HepG2 (cell line): ENCODE measurements around the gene SYTL1. TPM values are rescaled to one million over a fixed set of nuclear protein-coding genes. Genes with fewer than 3 reads are reported as not detected.

Experiments used
- ATAC-seq: fragments of 200-7000 bp; cut with Tn5 transposase; 3 replicates; pipeline ENCODE4 v1.9.1; 2020; ENCODE audit warnings: mild to moderate bottlenecking, moderate library complexity
- BruUV-seq: library from RNA; stranded (reverse); fragments of 400-500 nt; replicated peaks from 2 replicates; lab custom pipeline; 2021; lab: Mats Ljungman, UMichigan
- CTCF ChIA-PET: fragments of 300-600 bp; formaldehyde crosslinking; extraction: SDS; loops from one replicate; lab custom pipeline; 2021; ENCODE audit warnings: low total read pairs, inconsistent platforms, low intra/inter-chr PET ratio; lab: Yijun Ruan, JAX
- POLR2A ChIA-PET: fragments of 350-600 bp; sonication (Branson Sonifier 250); formaldehyde crosslinking; loops from one replicate; lab custom pipeline; 2020; ENCODE audit warnings: antibody characterized with exemption, inconsistent platforms; lab: Yijun Ruan, JAX
- DNase-seq: peaks from one replicate; pipeline ENCODE4 v3.0.0-alpha.2; 2015; ENCODE audit warnings: low spot score
- FAIRE-seq: peaks from 3 replicates; lab custom pipeline; 2011; peaks lifted over from hg19 to GRCh38; lab: Jason Lieb, UNC
- H2AFZ ChIP-seq: one replicate; pipeline ENCODE4 v1.6.1; 2011; ENCODE audit warnings: low read length, inconsistent platforms
- H3K27ac ChIP-seq: fragments of 300-600 bp; 3 replicates; pipeline ENCODE4 v1.8.0; 2011; ENCODE audit warnings: mixed run types, mild to moderate bottlenecking, mixed read lengths, low read length, inconsistent platforms; ENCODE audit not compliant: insufficient read depth; ENCODE audit errors: extremely low read length
- H3K27me3 ChIP-seq, 2 experiments: fragments of 200-600 bp in 1 of 2; 2 replicates in 1 of 2; 3 replicates in 1 of 2; pipeline versions ENCODE4 v1.6.0 to v1.8.0; 2011; ENCODE audit warnings: low read length in 2 of 2, mild to moderate bottlenecking in 2 of 2, moderate library complexity in 2 of 2, inconsistent platforms in 1 of 2; ENCODE audit not compliant: insufficient read depth in 2 of 2, control insufficient read depth in 1 of 2
- H3K36me3 ChIP-seq, 2 experiments: fragments of 200-600 bp in 1 of 2; replicated peaks in 1 of 2; 2 replicates in 1 of 2; 3 replicates in 1 of 2; pipeline versions ENCODE4 v1.5.1 to v1.8.0; 2011; ENCODE audit warnings: low read length in 2 of 2, inconsistent platforms in 1 of 2; ENCODE audit not compliant: insufficient read depth in 2 of 2, control insufficient read depth in 1 of 2
- H3K4me1 ChIP-seq: 2 replicates; pipeline ENCODE4 v1.5.1; 2012; ENCODE audit warnings: low read length, inconsistent platforms; ENCODE audit not compliant: insufficient read depth
- H3K4me2 ChIP-seq: 2 replicates; pipeline ENCODE4 v1.6.0; 2011; ENCODE audit warnings: low read depth, low read length, inconsistent platforms
- H3K4me3 ChIP-seq, 3 experiments: fragments of 200-600 bp in 1 of 3; sonication (generic), shearing (Covaris generic) in 1 of 3; replicated peaks in 1 of 3; 2 replicates each; pipeline ENCODE4 v1.5.1; 2011 to 2016; ENCODE audit warnings: low read length in 3 of 3, inconsistent platforms in 2 of 3, low read depth in 2 of 3, mild to moderate bottlenecking in 2 of 3, control low read depth in 1 of 3, mixed read lengths in 1 of 3; ENCODE audit not compliant: insufficient read depth in 1 of 3
- H3K79me2 ChIP-seq: one replicate; pipeline ENCODE4 v1.6.1; 2011; ENCODE audit warnings: low read length, inconsistent platforms; ENCODE audit not compliant: insufficient read depth
- H3K9ac ChIP-seq: 2 replicates; pipeline ENCODE4 v1.6.0; 2011; ENCODE audit warnings: mild to moderate bottlenecking, low read depth, low read length, inconsistent platforms; ENCODE audit not compliant: insufficient read depth
- H3K9me3 ChIP-seq: 2 replicates; pipeline ENCODE4 v1.5.1; 2012; ENCODE audit warnings: mild to moderate bottlenecking, low read length
- H4K20me1 ChIP-seq: 2 replicates; pipeline ENCODE4 v1.6.0; 2011; ENCODE audit warnings: inconsistent platforms, mild to moderate bottlenecking, low read length, moderate library complexity; ENCODE audit not compliant: insufficient read depth
- AGO2 ChIP-seq: fragments of 200-400 bp; formaldehyde crosslinking; optimal IDR thresholded peaks from 2 replicates; pipeline ENCODE3; 2017; ENCODE audit warnings: mild to moderate bottlenecking, low read depth, low read length, moderate library complexity
- FOXM1 ChIP-seq: sonication (generic); formaldehyde crosslinking; IDR thresholded peaks from 2 replicates; pipeline ENCODE4 v1.5.0; 2020; ENCODE audit warnings: missing genetic modification reagents
- JUNB ChIP-seq: sonication (generic); formaldehyde crosslinking; IDR thresholded peaks from 2 replicates; pipeline ENCODE4 v1.8.0; 2022; ENCODE audit warnings: missing genetic modification reagents, mild to moderate bottlenecking, borderline replicate concordance
- MAFK ChIP-seq, 2 experiments: IDR thresholded peaks in 1 of 2; conservative IDR thresholded peaks in 1 of 2; 2 replicates each; pipeline ENCODE4 v1.6.1; 2011; ENCODE audit warnings: improper control_type of control experiment in 2 of 2, low read length in 2 of 2
- ZNF136 ChIP-seq: sonication (generic); formaldehyde crosslinking; IDR thresholded peaks from 2 replicates; pipeline ENCODE4 v1.8.1; 2022; ENCODE audit warnings: low read depth, mild to moderate bottlenecking, moderate library complexity, missing genetic modification reagents
- ZXDC ChIP-seq: sonication (generic); formaldehyde crosslinking; IDR thresholded peaks from 2 replicates; pipeline ENCODE4 v1.5.0; 2020; ENCODE audit warnings: mild to moderate bottlenecking, missing genetic modification reagents
- WGBS: methylation state at CpG from one replicate; pipeline ENCODE4 v1.1.6; 2017; ENCODE audit warnings: low lambda C conversion rate; 5-methylcytosine and 5-hydroxymethylcytosine counted together
- in situ Hi-C: cut with HindIII; loops from 2 replicates; pipeline ENCODE4 v1.10.0; 2017; ENCODE audit warnings: low pct_unique_long_range_greater_than_20kb; ENCODE audit not compliant: extremely low pct_ligation_motif_present
- intact Hi-C: fragments of 100-400 bp; cut with micrococcal nuclease; formaldehyde crosslinking; loops from one replicate; pipeline ENCODE4 v1.10.0; 2022; ENCODE audit not compliant: unreplicated experiment
- polyA plus RNA-seq, 8 experiments: library from polyadenylated mRNA; depleted of rRNA in 3 of 8; stranded (reverse) in 7 of 8; unstranded in 1 of 8; fragments of >200 nt; fragmentation: Illumina TruSeq in 4 of 8; extraction: Trizol in 4 of 8; gene quantifications; 2 replicates each; pipeline versions ENCODE4 v1.2.1 to v1.2.3, GENCODE V29; 2011 to 2016; ENCODE audit warnings: low read depth in 4 of 8, missing spikeins in 1 of 8, mixed read lengths in 1 of 8; ENCODE audit not compliant: insufficient read depth in 1 of 8
- total RNA-seq, 5 experiments: library from RNA; depleted of rRNA; stranded (reverse); fragments of >200 nt; fragmentation: Illumina TruSeq; extraction: Trizol; gene quantifications; 2 replicates each; pipeline ENCODE4 v1.2.3, GENCODE V29; 2016; ENCODE audit warnings: low read depth in 1 of 5

SYTL1 gene
- total and polyA plus RNA-seq, 2 of the 13 experiments (the other 11 are each of a cell fraction or from before 2014, with no cell fraction given), result 11.1 to 17.8 TPM

DNA sequence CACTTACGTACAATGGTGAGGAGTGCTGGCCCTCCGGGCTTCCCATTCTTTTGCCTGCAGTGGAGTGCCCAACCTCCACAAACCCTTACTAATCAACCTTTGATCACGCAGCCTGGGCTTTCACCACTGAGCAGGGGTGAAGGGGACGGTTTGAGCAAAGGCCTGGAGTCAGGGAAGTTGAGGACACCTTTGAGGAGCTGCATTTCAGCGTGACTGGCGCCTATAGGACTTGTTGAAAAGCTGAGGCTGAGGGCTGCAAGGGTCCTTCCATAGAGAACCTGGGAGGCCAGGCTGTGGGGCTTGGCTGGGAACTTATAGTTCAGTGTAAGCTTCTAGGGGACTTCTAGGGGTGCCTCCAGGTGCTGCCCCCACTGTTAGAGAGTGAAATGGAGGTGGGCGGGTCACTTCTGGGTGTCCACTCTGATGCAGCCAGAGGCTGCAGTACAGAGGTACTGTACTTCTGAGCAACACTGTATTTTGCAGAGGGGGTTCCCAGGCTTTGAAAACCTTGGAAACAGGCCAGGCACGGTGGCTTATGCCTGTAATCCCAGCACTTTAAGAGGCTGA, 9.8 kb downstream of the SYTL1 start (continued):
- TF ChIP-seq ZXDC (CRISPR knock-in tag), result no peak
- TF ChIP-seq JUNB, result no peak
- no peak for TF ChIP-seq MAFK (conservative IDR thresholded peaks at IDR 0.05 in 1 of 2, IDR thresholded peaks at IDR 0.05 in 1 of 2; ENCODE audit: low read length in 2 of 2)
- TF ChIP-seq ZNF136 (CRISPR knock-in tag), result no peak

GRCh38 chr1:27353166-27353565, 11.3 kb downstream of the SYTL1 start:
- WGBS, result 96% methylated on average over 3 of the region's 13 CpGs
- CTCF ChIA-PET, result no interaction called here
- TF ChIP-seq AGO2, result peak; percentile 43
- TF ChIP-seq FOXM1, result no peak
- TF ChIP-seq, all 625 proteins: peak for 1

More at GRCh38 chr1:27353166-27353565, 11.3 kb downstream of the SYTL1 start:
- intact Hi-C loops, result no loop called here
- no peaks in the 10 kb centered on the region for H4K20me1 ChIP-seq
- FAIRE-seq (no peak), DNase-seq (no peak), ATAC-seq (no peak)
- H3K9ac ChIP-seq, result no peak overlapping the region
- no peaks in the 10 kb centered on the region for H3K27me3 ChIP-seq
- H3K36me3 ChIP-seq, result 0 out of 5 replicates have a peak, but pooled peaks cover 0 to 2% of the 10 kb centered on the region in 2 experiments
- no peaks in the 10 kb centered on the region for H3K9me3 ChIP-seq
- no TSS peak for BruUV-seq
- no peak overlapping the region for H3K4me3 ChIP-seq
- POLR2A ChIA-PET, result interaction anchor here (4.8 kb wide), 1 partner anchor 11 kb away, joined by 36 read pairs; the partner anchor contains the start of gene SYTL1
- H3K79me2 ChIP-seq, result no peaks in the 10 kb centered on the region
- no peak overlapping the region for H3K27ac ChIP-seq
- in situ Hi-C loops, result no loop called here
- H3K4me1 ChIP-seq, result peaks cover 36% of the 10 kb centered on the region
- no peak overlapping the region for H3K4me2 ChIP-seq
- no peak overlapping the region for H2AFZ ChIP-seq
